ENCODE data around the gene CTSV. TPM values are rescaled to one million over a fixed set of nuclear protein-coding genes. Genes with fewer than 3 reads are reported as not detected.
A peak's percentile ranks its signal among the peaks of the same experiment; 100 is the strongest.
"Not testable (repeated sequence)": the region's sequence is repeated elsewhere in the genome, so short reads cannot be mapped to it uniquely, and the experiment has no call there.

Gene CTSV
- total RNA-seq, 1 experiment from 2014 or later, result 82.2 TPM

GRCh38 chr9:97077452-97078295 is 38.7 kb upstream of the CTSV start:
- no peak overlapping the region for H2BK20ac ChIP-seq (ENCODE audit: low read depth, low read length, poor library complexity, severe bottlenecking)
- no peak overlapping the region for H2BK15ac ChIP-seq (ENCODE audit: low read depth, low read length)
- no peak overlapping the region for H2AFZ ChIP-seq (ENCODE audit: low read length)
- Mint-ChIP-seq H3K4me1 (peaks cover 35 to 41% of the 10 kb centered on the region in 2 experiments), H3K9me3 (no peaks in the 10 kb centered on the region; a peak in 1 of 5 replicates), H3K27me3 (ENCODE audit: low read depth) (peaks cover 2% of the 10 kb centered on the region), H3K27ac (0 out of 7 replicates have a peak overlapping the region, but pooled peaks of 1 of the 3 experiments have one; percentile 15), H3K4me3 (no peak overlapping the region), H3K36me3 (ENCODE audit: insufficient read depth in 1 of 3, low read depth in 3 of 3) (no peaks in the 10 kb centered on the region)
- no peak overlapping the region for H3K4me2 ChIP-seq (ENCODE audit: insufficient read depth, insufficient read length, low read length)
- no peak overlapping the region for H3K14ac ChIP-seq (ENCODE audit: insufficient read depth, low read length)
- H3K18ac ChIP-seq (ENCODE audit: insufficient read length, low read depth, low read length), result no peak overlapping the region
- H4K5ac ChIP-seq (ENCODE audit: insufficient read length, low read depth, low read length), result no peak overlapping the region
- no peaks in the 10 kb centered on the region for H3K27me3 ChIP-seq (ENCODE audit: insufficient read depth, low read length)
- WGBS (ENCODE audit: extremely low coverage, insufficient read length, low lambda C conversion rate), result no CpG with 5 or more reads among the region's 37 CpGs
- H2AK5ac ChIP-seq (ENCODE audit: insufficient read length, low read length), result no peak overlapping the region
- peak; percentile 39 for DNase-seq
- H2BK5ac ChIP-seq (ENCODE audit: insufficient read length, low read length), result no peak overlapping the region
- TF ChIP-seq CTCF (conservative IDR thresholded peaks at IDR 0.05), result no peak
- peaks cover 8% of the 10 kb centered on the region; the same call in 1 of the 2 replicates for H3K4me1 ChIP-seq (ENCODE audit: insufficient read depth, low read length)
- no peak overlapping the region for H3K4ac ChIP-seq (ENCODE audit: low read depth, low read length)
- H3K56ac ChIP-seq (ENCODE audit: insufficient read length, low read depth, low read length), result no peak overlapping the region
- no peaks in the 10 kb centered on the region for H4K20me1 ChIP-seq (ENCODE audit: control insufficient read depth, insufficient read depth, insufficient read length)
- no peaks in the 10 kb centered on the region for H3K9me3 ChIP-seq (ENCODE audit: control insufficient read depth, low read depth, low read length)
- H3T11ph ChIP-seq (ENCODE audit: low read length), result no peak overlapping the region
- H4K91ac ChIP-seq (ENCODE audit: insufficient read length, low read depth, low read length), result no peak overlapping the region
- H3K79me2 ChIP-seq (ENCODE audit: insufficient read depth, low read length), result no peaks in the 10 kb centered on the region
- H3K9ac ChIP-seq (ENCODE audit: extremely low read depth, insufficient read length, low read length), result no peak overlapping the region
- H3K23ac ChIP-seq (ENCODE audit: insufficient read length, low read depth, low read length), result no peak overlapping the region
- H3K23me2 ChIP-seq (ENCODE audit: insufficient read length, low read depth, low read length, poor library complexity, severe bottlenecking), result no peaks in the 10 kb centered on the region
- H2BK120ac ChIP-seq (ENCODE audit: low read depth, low read length, poor library complexity, severe bottlenecking), result no peak overlapping the region
- no peak overlapping the region for H2BK12ac ChIP-seq (ENCODE audit: insufficient read length, low read depth, low read length)
- H3K79me1 ChIP-seq (ENCODE audit: insufficient read depth, low read depth, low read length, poor library complexity, severe bottlenecking), result no peaks in the 10 kb centered on the region
- H3K27ac ChIP-seq (ENCODE audit: insufficient read length, low read depth, low read length), result no peak overlapping the region
- no peak overlapping the region for H4K8ac ChIP-seq (replicated peaks; ENCODE audit: insufficient read length, low read depth, low read length)

GRCh38 chr9:97076731-97077451 is 37.9 kb upstream of the CTSV start:
- not testable (repeated sequence) for H2BK20ac ChIP-seq (ENCODE audit: low read depth, low read length, poor library complexity, severe bottlenecking); H3K9me3 Mint-ChIP-seq; H3K4me3 Mint-ChIP-seq; H3K9ac ChIP-seq (ENCODE audit: extremely low read depth, insufficient read length, low read length); H3T11ph ChIP-seq (ENCODE audit: low read length); H3K27me3 ChIP-seq (ENCODE audit: insufficient read depth, low read length); H3K23ac ChIP-seq (ENCODE audit: insufficient read length, low read depth, low read length); H2BK5ac ChIP-seq (ENCODE audit: insufficient read length, low read length); H2BK12ac ChIP-seq (ENCODE audit: insufficient read length, low read depth, low read length); H2BK120ac ChIP-seq (ENCODE audit: low read depth, low read length, poor library complexity, severe bottlenecking); H3K79me1 ChIP-seq (ENCODE audit: insufficient read depth, low read depth, low read length, poor library complexity, severe bottlenecking); H4K91ac ChIP-seq (ENCODE audit: insufficient read length, low read depth, low read length); H3K27me3 Mint-ChIP-seq (ENCODE audit: low read depth); H3K4me1 ChIP-seq (ENCODE audit: insufficient read depth, low read length); H3K18ac ChIP-seq (ENCODE audit: insufficient read length, low read depth, low read length); H2BK15ac ChIP-seq (ENCODE audit: low read depth, low read length); H4K20me1 ChIP-seq (ENCODE audit: control insufficient read depth, insufficient read depth, insufficient read length); H3K23me2 ChIP-seq (ENCODE audit: insufficient read length, low read depth, low read length, poor library complexity, severe bottlenecking); H3K4ac ChIP-seq (ENCODE audit: low read depth, low read length); H3K36me3 Mint-ChIP-seq (ENCODE audit: insufficient read depth in 1 of 3, low read depth in 3 of 3); H3K27ac Mint-ChIP-seq; H3K4me2 ChIP-seq (ENCODE audit: insufficient read depth, insufficient read length, low read length); H3K56ac ChIP-seq (ENCODE audit: insufficient read length, low read depth, low read length); H3K9me3 ChIP-seq (ENCODE audit: control insufficient read depth, low read depth, low read length); H2AK5ac ChIP-seq (ENCODE audit: insufficient read length, low read length); H4K5ac ChIP-seq (ENCODE audit: insufficient read length, low read depth, low read length); H3K14ac ChIP-seq (ENCODE audit: insufficient read depth, low read length); H4K8ac ChIP-seq (replicated peaks; ENCODE audit: insufficient read length, low read depth, low read length); H2AFZ ChIP-seq (ENCODE audit: low read length); H3K27ac ChIP-seq (ENCODE audit: insufficient read length, low read depth, low read length); H3K79me2 ChIP-seq (ENCODE audit: insufficient read depth, low read length)
- H3K4me1 Mint-ChIP-seq, result peaks cover 37 to 48% of the 10 kb centered on the region in 2 experiments
- DNase-seq, result peak; percentile 46
- no CpG with 5 or more reads among the region's 56 CpGs for WGBS (ENCODE audit: extremely low coverage, insufficient read length, low lambda C conversion rate)

Measured in H9 (cell line).